SKM-1 (cell line): Measurements from ENCODE around the gene NPB.
A peak's percentile ranks its signal among the peaks of the same experiment; 100 is the strongest.

Source experiments
- DNase-seq: peaks from one replicate; lab custom pipeline; 2025; ENCODE audit not compliant: unreplicated experiment; lab: John Stamatoyannopoulos, UW

NPB gene

DNA sequence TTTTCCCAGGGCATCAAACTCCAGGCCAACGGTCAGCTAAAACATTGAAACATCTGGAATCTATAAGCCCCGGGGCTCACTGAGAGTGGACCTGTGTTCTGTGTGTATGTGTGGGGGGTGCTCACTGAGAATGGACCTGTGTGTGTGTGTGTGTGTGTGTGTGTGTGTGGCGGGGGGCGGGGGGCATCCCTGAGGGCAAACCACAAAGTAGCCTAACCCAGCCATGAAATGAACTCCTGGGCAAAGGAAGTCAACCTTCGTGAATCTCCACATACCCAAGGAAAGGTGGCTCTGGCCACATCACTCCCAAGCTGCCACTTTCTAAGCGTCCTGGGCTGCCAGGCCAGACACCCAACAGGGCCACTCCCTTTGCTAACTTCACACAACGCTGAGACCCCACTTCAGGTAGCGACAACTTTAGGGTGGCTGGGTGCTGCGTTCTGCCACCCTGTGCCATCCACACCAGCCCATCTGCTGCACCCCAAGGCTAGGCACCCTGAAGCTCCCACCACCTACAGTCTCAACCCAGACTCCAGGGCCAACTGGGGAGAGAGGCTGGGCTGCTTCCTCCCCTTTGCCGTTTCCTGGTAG is 23.9 kb downstream of the NPB start:
- no peak for DNase-seq

DNA sequence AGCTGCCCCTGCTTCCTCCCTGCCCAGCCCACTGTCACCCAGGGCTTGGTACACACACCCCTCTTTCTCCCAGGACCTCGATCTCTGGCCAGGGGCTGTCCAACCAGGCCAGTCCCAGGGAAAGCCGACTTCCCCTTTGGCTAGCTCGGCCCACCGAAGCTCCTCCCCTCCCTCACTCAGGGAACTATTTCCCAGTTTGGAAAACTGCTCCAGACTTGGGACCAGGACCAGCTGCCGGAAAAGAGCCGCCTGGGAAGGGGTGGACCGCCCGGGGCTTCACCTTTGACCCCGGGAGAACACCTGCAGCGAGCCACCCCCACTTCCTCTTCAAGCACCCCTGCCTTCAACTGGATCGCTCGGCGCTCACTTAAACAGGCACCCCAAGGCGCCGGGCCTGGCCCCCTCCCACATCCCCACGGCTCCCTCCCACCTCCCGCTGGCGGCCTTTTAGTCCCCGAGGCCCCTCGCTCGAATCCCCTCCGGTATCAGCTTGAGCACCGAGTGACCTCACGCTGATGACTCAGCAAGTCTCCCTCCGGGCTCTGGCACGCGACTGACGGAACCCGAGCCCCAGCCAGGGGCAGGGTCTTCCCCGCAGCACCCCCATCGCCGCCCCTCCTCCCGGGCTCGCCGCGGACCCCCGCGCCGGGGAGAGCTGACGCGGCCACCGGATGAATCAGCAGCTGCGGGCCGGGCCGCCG is 24.6 kb downstream of the NPB start:
- peak; percentile 74 for DNase-seq

DNA sequence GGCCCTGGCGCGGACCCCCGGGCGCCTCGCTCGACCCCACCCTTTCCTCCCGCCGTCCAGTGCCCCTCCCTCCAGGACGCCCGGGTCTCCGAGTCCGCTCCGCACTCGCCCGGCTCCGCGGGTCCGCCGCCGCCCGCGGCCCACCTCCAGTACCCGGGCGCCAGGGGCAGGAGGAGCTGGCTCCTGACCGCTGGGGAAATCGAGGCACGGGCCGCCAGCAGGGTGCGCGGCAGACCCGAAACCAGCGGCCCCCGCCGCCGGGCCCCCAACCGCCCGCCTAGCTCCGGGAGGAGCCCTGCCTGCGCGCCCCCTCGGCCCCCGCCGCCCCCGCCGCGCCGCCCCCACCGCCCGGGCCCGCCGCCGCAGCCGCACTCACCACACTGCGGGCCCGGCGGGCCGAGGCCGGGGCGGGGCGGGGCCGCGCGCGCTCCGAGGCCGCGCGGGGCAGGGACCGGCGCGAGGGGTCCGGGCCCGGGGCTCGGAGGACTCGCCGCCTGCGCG is 25.2 kb downstream of the NPB start:
- no peak for DNase-seq

- DNase-seq: peak; percentile 71
These were observed 25.9 kb downstream of the NPB start, which contains the start of gene MAFG for GRCh38 chr17:81927653-81928543. Gene MAFG (minus strand): TSS chr17:81927735. CDS start chr17:81923185, 4,550 bp downstream.

- DNase-seq: no peak
These were observed 26.7 kb downstream of the NPB start for GRCh38 chr17:81928544-81929252.

DNA sequence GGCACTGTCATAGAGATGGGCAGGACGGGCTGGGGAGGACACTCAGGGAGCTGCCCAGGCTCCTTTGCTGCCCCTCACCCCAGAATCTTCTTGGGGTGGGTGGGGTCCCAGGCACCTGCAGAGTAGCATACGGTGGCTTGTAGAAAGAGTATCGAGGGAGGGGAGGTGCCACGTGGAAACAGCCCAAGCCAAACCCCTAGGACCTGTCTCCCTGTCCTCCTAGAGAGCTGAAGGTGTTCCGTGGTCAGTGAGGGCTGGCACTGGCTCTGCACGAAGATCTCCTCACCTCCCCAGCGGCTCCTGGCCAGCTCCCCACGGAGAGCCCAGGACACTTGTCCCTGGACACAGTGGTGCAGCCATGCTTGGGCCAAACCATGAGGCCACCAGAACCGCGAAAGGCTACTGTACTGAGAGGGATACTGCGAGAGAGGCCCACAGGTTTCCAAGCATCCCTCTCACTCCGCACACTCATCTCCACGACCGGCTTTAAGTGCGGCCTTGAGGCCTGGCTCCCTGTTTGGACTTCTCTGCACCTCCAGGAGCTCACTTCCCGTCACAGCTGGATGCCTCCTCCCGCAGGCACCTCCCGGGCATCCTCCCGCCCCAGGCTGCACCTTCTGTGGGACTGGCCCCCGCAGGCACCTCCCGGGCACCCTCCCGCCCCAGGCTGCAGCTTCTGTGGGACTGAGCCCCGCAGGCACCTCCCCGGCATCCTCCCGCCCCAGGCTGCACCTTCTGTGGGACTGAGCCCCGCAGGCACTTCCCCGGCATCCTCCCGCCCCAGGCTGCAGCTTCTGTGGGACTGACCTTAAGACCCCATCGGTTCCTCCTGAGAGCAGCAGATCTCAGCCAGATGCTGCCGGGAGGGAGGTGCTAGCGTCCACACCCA is 27.5 kb downstream of the NPB start:
- no peak for DNase-seq

DNA sequence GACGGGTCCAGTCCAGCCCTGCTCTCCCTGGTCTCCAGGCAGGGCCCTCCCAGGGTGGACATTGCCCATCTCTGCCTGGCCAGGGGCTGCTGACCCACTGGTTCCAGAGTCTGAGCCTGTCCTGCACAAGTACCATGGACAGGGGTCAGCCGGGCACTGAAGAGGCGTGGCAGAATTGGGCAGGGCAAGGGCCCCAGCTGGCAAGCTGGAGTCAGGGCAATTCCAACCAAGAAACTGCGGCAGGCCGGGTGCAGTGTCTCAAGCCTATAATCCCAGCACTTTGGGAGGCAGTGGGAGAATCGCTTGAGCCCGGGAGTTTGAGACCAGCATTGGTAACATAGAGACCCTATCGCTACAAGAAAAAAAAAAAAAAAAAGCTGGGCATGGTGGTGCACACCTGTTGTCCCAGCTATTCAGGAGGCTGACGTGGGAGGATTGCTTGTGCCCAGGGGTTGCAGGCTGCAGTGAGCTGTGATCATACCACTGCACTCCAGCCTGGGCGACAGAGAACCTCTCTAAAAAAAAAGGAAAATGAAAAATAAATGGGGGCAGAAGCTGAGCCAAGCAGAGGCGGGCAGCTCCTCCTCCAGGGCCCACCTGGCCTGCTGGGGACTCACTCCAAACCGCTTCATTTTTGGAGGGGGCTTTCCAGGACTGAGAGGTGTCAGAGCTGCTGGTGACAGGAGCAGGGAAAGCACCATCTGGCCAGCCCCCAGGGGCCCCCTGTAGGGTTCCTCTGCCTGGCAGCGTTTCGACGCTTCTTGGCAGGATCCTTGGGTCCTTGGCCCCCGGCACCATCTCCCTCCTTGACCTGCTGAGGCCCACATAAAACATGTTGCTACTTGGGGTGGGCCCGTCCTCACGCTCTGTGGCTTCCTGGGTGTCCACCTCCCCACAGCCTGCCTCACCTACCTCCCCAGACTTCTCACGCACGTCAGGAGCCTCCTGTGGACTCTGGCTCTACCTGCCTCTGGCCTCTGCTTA is 28.4 kb downstream of the NPB start:
- DNase-seq: no peak

DNA sequence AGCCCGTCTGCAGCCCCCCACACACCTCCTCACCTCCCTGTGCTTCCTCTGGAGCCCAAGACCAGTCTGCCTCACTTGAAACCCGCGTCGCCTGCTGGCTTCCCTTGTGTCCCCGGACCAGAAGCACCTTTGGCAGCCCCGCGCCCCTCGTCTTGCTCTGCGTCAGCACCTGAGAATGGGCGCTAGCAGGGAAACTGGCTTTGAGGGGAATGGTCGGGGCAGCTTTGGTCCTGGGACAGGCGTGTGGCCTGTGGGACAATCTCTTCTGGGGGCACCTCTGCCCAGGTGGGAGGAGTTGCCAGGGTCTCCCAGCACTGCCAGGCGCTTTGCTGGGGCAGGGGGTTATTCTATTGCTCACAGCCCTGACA is 29.1 kb downstream of the NPB start:
- DNase-seq: no peak

- no peak for DNase-seq
These were observed 29.7 kb downstream of the NPB start for GRCh38 chr17:81931557-81932332.

DNA sequence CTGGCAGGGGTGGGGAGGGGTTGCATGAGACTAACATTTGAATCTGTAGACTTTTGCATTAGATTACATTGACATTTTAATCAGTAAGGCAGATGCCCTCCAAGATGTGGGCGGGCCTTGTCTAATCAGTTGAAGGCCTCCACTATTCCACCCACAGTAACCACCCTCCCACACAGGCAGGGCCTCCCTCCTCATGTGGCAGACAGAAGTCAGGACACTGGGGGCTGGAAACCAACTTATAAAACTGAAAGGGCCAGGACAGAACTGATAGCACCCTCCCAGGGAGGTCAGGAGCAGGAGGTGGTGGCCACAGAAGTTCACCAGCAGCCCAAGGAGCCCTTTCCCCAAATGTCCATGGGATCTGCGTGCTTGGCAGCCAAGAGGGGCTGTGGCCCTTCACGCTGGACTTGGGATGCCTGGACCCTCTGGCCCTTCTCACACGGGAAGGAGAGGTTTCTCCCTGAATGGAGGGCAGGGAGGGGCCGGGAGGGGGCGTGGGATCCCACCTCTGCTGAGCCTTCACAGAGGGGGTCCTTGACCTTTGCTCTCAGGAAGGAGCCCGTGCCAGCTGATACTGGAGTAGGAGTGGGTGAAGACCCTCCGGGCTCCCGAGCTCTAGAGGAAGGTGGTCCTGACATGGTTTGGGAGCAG is 30.4 kb downstream of the NPB start:
- DNase-seq: no peak

- no peak for DNase-seq
These were observed 31.2 kb downstream of the NPB start for GRCh38 chr17:81933178-81933699.

- DNase-seq: no peak
These were observed 32.2 kb downstream of the NPB start for GRCh38 chr17:81934098-81934757.

DNA sequence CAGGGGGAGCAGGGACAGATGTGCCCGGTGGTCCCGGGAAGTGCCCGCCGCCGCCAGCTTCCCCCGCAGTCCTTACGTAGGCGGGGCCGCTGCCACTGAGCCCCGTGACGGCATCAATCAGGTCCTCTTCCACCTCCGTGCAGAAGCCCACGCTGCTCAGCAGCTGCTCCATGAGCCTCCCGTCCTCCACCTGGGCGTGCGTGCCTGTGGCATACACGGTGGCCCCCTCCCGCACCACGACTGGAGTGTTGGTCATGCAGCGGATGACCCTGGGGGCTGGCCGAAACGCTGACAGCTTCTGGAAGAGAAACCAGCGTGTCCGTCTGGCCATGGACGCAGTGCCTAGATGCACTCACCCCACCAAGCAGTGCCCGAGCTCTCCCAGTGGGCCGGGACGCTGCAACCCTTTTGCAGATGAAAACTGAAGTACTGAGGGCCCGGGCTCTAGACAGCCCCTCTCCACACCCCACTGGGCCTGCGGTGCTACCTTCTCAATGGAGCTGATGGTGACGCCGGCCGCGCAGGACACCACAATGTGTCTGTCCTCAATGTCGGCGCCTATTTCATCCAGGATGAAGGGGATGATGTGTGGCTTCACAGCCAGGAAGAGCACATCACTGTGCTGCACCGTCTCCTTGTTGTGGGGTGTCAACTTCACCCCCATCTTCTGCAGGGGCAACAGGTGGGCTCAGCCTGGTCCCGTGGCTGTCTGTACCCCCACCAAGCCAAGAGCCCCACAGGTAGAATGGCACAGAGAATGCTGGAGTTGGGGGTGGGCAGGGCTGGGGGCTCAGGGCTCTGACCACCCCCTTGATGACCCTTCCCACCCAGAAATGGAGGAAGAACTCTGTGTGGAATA is 33.0 kb downstream of the NPB start:
- DNase-seq: no peak

GRCh38 chr17:81935709-81936084 is 33.7 kb downstream of the NPB start:
- DNase-seq: no peak

DNA sequence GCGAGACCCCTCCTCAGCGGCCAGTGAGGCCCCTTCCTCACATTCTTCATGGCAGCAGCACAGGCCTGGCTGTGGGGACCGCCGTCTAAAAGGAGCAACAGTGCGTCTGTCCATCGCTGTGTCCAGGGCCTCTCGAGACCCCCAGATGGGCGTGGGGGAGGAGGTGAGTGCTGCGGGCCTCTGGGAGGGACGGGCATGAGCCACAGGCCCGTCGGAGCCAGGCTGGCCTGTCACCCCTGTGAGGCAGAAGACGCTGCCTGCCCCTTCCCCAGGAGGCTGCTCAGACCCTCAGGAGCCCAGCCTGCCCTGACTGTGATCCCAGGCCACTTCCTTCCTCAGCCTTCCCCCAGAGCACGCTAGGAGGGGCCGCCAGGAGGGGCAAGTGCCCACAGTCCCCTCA is 37.2 kb downstream of the NPB start:
- DNase-seq: no peak

- DNase-seq: no peak
These were observed 37.9 kb downstream of the NPB start for GRCh38 chr17:81939881-81940385.
